ENCODE results near the gene TMEM178A.
"Not testable (repeated sequence)": the region's sequence is repeated elsewhere in the genome, so short reads cannot be mapped to it uniquely, and the experiment has no call there.

Gene TMEM178A

DNA sequence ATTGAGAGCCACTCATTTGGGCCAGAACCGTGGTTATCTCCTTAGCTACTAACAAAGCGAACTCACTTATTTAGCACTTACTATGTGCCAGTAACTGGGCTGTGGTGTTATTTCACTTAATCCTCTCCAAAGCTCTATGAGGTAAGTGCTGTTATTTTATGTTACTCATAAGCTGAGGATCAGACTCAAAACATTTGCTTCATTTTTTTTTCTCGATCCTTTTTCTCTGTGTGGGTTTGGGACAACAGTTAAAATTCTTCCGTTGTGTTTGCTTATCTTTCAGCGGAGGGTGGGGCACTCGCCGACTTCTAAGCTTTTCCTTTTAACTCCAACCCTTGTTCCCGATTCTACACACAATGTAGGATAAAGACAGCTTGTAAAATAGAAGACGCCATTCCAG, 52.8 kb downstream of the TMEM178A start:
- DNase-seq = no peak

DNA sequence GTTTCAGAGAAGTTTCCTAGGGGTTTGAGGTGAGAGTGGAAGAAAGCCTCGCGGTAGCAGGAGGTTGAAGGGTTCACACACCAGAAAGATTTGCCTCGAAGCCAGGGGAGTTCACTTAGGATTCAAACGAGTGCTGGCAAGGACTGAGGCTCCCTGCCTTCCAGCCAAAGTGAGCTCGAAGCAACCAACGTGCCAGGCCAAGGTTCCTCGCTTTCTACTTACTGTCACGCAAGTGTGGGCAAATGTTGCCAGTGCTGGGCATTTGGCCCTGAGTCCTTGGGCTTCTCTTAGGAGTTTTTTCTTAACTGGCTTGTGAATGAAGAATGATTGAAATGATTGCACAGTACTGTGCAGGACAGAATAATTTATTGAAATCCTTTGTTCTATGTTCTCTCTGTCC, 53.6 kb downstream of the TMEM178A start:
- no peak for DNase-seq

DNA sequence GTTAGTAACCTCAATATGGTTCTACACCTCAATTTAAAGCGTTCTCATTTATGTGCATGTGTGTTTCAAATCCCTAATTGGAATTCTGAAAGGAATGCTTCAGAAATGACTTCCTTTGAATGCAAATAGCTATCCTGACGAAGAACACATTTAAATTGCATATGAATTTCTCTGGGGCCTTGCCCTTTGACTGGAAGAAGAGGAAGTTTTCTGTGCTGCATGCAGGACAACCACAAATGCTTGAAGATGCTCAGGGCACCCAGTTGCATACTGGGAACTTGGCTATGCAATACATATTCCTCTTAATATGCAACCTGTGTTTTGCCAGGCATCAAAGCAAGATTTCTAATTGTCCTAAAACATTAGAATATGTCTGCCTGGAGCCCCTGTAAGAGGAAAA, 55.3 kb downstream of the TMEM178A start:
- DNase-seq = no peak

DNA sequence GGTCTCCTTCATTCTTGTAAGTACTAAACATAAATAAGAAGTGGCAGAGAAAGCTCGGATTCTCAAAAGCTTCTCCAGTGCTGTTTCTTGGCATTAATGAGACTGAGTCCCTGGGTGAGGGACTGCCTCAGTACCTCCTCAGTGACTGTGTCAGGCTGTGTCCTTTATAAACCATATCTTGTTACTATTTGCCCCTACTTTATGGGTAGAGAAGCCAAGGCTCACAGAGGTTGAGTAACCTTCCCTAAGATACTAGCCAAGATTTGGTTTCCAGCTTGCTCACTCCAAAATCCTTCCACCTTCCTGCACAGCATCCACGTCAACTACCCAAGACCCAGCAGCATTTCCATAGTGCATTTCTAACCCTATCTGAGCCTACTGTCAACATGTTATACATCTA, 57.8 kb downstream of the TMEM178A start:
- DNase-seq = no peak

DNA sequence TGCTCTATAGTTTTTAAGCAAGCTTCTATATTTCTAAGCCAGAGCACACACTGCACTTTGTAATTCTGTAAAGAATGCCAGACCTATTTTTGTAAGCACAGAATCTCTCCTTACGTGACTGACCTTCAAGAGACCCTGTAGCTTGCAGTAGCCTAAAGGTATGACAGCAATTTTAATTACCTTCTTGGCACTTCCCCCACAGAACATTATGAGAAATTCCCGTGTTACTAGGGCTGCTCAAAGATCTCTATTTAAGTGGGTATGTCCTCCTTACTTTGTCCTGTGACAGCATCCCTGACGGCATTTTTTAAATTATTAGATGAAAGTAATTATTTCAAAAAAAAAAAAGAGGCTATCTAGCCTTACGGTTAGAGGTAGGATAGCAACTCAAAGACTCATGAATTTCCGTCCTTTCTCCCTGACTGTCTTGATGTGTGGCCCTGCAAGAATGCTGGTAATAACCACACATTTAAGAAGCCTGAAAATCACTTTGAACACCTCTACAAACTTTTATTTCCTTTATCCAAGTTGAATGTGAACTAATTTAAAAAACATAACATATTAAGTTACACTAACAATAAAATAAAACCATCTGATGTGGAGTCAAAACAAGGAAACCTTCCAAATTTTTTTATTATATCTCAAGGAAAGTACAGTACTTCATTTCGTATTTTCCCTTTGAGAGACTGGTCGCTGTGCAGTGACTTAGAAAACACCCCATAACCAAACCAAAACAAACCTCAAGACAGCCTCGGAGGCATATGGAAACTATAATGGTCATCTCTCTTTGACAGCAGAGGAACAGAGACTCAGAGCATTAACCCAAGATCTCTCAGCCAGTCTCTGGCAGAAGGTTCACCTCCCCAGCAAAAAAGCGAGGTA, 58.5 kb downstream of the TMEM178A start:
- no peak for DNase-seq

DNA sequence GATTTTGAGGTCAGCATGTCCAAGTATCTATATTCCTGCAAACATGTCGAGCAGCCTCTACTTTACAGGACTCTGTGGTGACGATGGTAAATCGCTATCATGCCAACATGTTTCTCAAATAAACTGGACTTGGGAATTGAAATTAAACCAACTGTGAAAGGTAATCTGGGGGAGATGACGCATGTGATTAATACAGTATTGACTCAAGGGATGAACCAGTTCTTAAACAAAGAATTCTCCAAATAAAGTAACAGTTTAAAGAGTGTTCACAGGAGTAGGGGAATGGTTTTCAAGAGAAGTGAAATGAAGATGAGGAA, 59.1 kb downstream of the TMEM178A start:
- no peak for DNase-seq

DNA sequence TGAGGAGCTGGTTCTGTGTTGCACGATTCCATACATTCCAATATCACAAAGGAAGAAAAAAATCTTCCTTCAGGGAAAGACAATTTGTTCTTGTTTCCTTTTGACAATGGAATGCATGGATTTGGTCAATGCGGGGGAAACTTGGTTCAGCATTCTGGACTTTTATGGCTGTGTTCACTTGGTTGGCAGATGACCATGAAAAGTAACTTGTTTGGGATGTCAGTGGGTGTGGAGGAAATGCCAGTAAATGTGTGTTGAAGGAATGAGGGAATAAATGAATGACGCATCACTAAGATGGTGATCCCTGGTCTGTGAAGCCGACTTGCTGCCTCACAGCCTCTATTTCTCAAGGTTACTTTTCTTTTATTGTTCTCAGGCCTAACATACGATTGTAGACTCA, 59.7 kb downstream of the TMEM178A start:
- no peak for DNase-seq

DNA sequence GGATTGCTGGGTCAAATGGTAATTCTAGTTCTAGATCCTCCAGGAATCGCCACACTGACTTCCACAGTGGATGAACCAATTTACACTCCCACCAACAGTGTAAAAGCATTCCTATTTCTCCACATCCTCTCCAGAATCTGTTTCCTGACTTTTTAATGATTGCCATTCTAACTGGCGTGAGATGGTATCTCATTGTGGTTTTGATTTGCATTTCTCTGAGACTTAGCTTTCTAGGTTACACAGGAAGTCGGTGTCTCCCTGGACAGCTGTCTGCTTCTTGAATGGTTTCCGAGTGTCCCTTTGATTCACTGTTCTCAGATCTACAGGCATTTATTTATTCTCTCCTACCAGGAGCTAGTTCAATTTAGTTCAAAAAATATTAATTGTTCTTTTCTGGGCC, 62.4 kb downstream of the TMEM178A start:
- not testable (repeated sequence) for DNase-seq

DNA sequence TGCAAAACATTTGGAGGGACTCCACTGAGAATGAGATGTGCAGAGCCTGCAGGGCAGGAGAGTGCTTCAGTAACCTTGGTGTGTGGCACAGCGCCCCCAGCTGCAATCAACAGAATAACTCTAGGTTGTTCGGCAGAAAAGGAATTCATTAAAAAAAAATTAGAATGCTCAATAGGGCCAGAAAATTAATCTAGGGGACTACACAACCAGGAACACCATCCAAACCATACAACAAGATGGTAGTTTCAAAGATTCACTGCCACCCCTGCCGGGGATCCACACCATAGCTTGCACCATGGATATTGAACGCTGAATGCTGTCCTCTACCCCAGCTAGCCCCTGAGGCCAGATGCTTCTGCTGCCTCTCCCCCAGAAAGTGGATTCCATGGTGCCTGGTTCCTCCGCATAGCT, 63.2 kb downstream of the TMEM178A start:
- DNase-seq = no peak

DNA sequence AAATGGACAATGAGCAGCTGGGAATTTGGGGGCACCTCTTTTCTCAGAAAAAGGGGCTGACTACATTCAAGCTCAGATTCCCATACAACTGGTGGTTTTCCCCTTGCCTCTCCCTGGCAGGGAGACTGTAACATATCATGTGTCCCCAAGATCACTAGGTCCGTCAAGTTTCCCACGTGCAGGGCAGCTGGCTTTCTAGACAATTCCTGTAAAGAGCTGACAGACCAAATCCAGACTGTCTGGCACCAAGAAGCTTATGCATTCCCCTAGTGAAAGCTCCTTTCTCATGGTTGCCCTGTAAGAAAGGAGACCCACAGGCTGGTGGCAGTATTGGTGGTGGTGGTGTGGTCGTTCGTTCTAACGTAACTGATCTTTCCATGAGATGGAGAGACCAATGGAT, 64.6 kb downstream of the TMEM178A start:
- no peak for DNase-seq

DNA sequence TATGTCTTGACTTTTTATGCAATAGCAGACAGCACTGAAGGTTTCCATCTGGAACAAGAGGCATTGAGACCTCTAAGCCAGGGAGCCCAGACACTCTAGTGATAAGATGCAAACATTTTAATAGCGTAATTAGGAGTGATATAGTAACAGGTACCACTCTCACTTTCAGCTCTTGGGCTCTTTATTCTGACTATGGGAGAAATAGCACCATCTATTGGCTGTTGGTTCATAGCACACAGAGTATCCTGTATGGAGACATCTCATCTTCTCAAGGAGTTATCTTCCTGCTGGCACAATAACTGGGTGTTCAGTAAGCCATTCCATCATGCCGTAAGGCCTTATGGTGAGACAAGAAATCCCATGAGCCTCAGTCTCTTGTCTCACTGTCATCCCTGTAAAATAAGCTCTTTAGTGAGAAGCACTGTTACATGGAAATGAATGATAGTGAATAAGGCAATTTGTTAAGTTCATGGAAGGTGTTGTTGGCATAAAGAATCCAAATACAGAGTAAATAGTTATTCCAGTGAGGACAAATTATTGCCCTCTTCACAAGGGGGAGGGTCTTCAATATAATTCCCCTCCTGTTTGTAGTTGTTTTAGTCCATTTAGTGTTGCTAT, 65.1 kb downstream of the TMEM178A start:
- DNase-seq = no peak

DNA sequence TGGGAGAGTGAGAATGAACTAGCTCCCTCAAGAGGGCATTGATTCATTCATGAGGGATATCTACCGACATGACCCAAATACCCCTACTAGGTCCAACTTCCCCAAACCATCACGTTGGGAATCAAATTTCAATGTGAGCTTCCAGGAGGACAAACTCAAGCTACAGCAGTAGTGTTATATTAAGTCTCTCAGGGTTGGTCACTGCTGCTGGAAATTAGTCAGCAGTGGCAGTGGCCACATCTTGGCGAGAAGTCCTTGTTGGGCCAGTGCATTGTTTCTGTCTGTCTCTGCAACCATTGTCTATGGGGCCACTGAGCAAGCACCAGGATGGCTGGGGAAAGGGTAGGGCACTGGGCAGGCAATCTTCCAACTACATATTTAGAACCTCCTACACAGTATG, 65.8 kb downstream of the TMEM178A start:
- DNase-seq = no peak

DNA sequence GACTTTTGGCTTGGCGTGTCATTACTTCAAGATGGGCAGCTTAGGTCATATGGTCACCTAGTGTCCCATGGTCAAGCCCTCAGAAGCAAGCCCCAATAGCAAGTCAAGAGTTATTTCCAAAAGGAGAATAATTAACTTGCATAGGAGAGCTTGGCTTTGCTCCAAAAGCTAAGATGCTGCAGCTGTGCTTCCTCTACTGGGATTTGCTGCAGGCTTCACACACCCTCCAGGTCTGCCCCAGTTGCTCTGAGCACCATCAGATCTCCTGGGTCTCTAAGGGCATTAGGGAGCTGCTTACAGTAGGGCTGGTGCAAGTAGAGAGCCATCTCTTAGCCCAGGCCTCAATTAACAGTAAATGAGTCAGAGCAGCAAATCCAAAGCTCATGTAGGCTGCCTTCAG, 66.8 kb downstream of the TMEM178A start:
- no peak for DNase-seq

DNA sequence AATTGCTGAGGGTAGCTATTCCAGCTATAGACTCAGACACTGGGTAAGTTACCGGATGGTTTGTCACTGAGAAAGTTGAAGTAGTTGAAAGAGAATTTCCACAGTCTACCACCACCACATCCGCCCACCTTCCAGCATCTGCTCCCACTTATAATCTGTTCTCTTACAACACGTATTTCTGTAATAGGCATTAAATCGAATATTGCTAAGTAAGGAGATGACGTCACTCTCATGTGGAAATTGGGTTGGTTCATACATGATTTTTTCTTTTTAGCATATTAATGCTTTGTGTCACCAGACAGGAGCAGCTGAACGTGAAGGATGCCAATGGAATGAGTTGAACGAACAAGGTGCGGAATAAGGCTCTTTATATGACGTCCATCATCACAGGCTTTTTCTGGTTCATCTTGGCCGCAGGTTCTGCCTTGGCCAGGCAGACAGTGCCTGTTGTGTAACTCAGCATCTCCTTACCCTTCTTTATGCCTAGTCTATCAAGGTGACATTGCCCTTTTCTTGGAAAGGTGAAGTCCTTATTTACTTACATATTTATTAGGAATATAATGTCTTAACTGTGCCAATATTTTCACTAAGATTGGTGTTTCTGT, 67.5 kb downstream of the TMEM178A start:
- DNase-seq = no peak

DNA sequence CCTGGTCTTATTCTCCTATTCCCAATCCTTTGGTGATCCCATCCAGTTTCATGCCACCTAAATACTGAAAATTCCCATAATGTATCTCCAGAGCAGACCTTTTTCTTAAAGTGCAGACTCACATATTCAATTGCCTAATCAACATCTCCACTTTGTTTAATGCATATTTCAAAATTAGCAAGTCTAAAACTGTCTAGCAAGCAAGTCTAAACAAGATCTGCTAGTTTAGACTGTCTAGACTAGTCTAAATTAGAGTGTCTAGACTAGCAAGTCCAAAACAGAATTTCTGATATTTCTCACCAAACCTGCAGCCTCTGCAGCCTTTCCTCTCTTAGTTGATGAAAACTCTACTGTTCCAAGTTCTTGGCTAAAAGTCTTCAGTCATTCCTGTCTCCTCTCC, 68.7 kb downstream of the TMEM178A start:
- no peak for DNase-seq

DNA sequence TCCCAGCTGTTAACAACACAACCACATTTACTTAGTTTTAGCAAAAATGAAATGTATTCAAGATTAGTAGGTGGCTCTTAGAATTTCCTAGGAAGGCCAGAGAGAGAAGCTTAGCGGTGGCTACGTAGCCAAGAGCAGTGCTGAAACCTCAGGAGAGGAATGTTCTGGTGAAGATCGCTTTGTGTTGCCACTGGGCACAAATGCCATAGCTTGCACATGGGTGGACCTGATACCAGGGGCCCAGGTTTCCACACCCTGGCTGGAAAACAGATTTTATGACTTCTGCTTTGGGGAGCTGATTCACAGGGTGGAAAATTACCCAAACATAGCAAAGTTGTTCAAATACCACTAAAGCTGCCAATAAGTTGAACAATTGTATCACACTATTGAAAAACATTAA, 69.9 kb downstream of the TMEM178A start:
- no peak for DNase-seq

DNA sequence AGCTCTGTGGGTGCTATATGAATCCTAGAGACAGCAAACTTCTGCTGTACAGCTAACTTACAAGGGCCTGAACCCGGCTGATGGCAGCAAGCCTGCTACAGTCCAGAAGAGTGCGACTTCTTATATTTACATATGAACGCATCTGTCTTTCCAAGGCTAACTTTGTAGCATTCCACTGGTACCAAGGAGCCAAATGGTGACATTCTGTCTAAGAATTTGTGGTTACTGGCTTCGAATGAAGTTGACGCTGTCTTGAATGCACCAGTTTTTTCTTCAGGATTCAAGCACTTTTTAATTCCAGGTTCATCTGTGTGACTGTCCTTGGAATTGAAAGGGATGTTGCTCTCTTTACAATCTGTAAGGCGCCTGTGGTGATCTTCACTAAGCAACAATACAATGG, 70.9 kb downstream of the TMEM178A start:
- DNase-seq = no peak

DNA sequence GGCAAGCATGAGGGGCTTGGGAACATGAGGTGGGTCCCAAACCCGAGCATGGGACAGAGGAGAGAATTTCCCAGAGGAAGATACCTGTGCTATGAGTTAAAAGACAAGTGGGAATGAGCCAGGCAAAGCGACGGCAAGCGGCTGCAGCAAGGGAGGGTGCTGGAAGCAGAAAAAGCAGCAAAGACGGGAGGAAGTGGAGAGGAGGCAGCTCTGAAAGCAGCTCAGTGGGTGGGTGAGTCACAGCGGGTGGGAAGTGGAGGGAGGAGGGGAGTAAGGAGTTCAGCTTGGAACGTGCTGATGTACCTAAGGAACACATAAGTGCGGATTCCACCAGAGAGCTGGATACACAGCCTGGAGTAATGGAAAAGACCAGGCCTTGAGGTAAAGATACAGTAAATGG, 71.9 kb downstream of the TMEM178A start:
- no peak for DNase-seq

DNA sequence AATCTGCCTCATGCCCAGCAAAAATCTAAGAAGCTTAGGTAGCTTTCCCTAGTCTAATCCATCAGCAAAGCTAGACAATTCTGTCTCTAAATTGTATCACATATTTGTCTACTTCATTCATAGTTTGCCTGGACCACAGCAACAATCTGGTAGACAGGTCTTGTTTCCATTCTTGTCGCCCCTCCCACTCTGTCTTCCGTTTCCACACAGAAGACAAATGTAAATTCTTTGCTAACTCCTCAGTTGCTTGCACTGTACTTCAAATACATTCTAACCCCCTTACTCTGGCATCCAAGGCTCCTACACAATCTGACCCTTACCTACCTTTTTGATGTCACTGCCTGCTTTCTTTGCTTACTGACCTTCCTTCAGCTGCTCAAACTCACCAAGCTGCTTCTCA, 73.2 kb downstream of the TMEM178A start:
- DNase-seq = no peak

DNA sequence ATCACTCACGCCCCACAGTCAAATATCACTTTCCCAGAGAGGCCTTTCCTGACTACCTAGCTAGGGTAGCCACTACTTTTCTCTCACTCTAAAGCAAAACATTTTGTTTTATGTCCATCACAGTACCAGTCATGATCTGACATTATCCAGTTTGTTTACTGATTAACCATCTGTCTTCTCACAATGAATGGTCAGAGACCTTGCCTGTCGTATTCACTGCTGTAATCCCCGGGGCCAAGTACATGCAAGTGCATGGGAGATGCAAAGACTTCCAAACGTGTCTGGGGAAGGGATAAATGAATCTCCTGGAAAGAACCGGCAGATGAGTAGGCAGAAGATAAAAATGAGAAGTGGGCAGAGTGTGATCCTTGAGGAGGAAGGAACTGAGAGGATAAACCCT, 73.7 kb downstream of the TMEM178A start:
- no peak for DNase-seq

DNA sequence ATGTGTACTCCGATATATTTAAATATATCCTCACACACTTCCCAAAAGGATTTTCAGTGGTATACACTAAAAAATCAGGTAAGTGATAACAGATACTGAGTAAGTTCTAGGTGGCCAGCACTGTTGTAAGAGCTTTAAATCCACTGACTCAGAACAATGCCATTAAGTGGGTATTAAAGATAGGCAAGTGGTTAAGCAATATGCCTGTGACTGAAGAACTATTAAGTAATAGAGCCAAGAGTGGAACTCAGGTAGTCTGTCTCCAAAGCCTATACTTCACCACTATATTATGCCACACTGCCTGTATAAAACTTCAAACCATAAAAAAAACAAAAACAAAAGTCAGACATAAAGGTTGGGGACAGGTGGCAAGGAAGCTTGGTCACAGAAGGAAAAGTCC, 76.2 kb downstream of the TMEM178A start:
- no peak for DNase-seq

DNA sequence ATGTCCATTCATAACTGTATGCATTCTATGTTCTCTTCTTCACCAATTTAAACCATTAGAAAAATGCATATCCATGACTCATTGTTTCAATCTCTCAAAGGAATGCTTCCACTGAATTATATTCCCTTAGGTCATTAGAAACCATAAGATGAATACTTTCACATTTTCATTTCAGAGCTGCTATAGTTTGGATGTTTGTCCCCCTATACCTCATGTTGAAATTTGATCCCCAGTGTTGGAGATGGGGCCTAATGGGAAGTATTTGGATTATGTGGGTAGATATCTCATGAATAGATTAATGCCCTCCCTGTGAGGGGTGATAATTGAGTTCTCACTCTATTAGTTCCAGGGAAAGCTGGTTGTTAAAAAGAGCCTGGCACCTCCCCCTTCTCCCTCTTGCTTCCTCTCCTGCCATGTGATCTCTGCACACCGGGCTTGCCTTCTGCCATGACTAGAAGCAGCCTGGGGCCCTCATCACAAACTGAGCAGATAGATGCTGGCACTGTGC, 77.6 kb downstream of the TMEM178A start:
- DNase-seq = no peak

DNA sequence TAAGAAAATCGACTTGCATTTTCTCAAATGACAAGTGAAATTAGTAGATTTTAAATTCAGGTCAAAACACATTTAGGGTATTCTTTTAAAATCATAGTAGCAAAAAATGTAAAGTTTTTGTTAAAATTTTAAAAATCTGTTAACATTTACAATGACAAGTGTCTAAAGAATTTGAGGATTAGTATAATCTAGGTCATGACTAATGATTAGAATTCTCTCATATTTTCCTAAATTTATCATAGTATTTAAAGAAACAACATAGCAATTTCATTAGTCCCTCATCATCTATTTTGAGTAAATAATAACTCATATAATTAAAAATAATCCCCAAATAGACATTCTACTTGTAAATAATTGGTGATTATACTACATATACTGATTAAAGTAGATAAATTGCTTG, 89.7 kb downstream of the TMEM178A start:
- no peak for DNase-seq

DNA sequence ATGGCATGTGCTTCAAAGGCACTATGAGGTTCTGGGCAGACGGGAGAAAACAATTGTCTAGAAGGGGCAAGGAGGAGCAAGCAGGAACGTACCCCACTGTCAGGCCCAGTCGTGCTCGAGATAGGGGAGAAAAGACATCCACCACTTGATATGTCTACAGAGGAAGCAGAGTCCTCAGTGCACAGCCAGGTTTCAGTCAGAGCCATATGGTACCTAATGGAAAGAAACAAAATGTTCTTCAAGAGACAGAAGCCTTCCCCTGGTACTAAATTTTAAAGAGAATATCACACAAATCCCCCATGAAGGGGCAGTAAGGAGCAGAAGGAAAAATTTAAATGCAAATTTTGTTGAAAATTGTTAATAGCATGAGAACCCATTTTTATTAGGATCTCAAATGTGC, 91.4 kb downstream of the TMEM178A start:
- no peak for DNase-seq

All from right forelimb (tissue), 1 donor.